Measurements from ENCODE around the gene LRMDA.

DNA sequence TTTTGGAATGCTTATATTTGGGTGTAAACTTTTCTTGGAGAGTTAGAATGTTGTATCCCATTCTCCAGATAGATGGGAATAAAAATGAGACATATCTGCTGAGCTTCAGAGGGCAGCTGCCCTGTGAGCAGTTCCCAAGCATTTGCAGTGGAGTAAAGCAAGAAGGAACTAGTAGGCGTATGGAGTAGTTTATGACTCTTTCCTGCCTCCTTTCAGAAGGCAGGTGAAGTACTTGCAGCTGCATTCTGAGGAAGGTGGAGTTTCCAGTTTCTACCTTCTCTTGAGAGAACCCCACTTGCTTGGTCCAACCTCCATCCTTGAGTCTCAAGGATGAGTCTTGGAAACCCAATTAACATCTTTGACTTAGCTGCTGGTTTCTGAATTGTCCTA, 563.6 kb downstream of the LRMDA start:
- TF ChIP-seq, protein P1, sequence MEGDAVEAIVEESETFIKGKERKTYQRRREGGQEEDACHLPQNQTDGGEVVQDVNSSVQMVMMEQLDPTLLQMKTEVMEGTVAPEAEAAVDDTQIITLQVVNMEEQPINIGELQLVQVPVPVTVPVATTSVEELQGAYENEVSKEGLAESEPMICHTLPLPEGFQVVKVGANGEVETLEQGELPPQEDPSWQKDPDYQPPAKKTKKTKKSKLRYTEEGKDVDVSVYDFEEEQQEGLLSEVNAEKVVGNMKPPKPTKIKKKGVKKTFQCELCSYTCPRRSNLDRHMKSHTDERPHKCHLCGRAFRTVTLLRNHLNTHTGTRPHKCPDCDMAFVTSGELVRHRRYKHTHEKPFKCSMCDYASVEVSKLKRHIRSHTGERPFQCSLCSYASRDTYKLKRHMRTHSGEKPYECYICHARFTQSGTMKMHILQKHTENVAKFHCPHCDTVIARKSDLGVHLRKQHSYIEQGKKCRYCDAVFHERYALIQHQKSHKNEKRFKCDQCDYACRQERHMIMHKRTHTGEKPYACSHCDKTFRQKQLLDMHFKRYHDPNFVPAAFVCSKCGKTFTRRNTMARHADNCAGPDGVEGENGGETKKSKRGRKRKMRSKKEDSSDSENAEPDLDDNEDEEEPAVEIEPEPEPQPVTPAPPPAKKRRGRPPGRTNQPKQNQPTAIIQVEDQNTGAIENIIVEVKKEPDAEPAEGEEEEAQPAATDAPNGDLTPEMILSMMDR (IDR thresholded peaks at IDR 0.05): no peak
- no peak for TF ChIP-seq EZH2 (IDR thresholded peaks at IDR 0.05; ENCODE audit: borderline replicate concordance, insufficient read depth, low read depth, low read length, poor library complexity, severe bottlenecking)
